HepG2 (cell line): ENCODE results near the gene OSBPL2. TPM values are rescaled to one million over a fixed set of nuclear protein-coding genes. Genes with fewer than 3 reads are reported as not detected.
A peak's percentile ranks its signal among the peaks of the same experiment; 100 is the strongest.

Experiments used
- ATRX ChIP-seq: sonication (generic); formaldehyde crosslinking; IDR thresholded peaks from 2 replicates; pipeline ENCODE4 v1.4.0; 2020; ENCODE audit warnings: missing genetic modification reagents, borderline replicate concordance
- CENPT ChIP-seq: sonication (generic); formaldehyde crosslinking; IDR thresholded peaks from 2 replicates; pipeline ENCODE4 v1.8.0; 2022; ENCODE audit warnings: low read depth, mild to moderate bottlenecking, moderate library complexity, missing genetic modification reagents
- EEA1 ChIP-seq: sonication (generic); formaldehyde crosslinking; IDR thresholded peaks from 2 replicates; pipeline ENCODE4 v1.5.1; 2020; ENCODE audit warnings: mild to moderate bottlenecking, missing genetic modification reagents, borderline replicate concordance
- GATAD2A ChIP-seq: IDR thresholded peaks from 2 replicates; pipeline ENCODE4 v1.6.1; 2016
- HNF4G ChIP-seq, 2 experiments: sonication (generic) in 1 of 2; formaldehyde crosslinking in 1 of 2; IDR thresholded peaks; 2 replicates each; pipeline versions ENCODE4 v1.4.0 to v1.6.1; 2011 to 2020; ENCODE audit warnings: borderline replicate concordance in 2 of 2, low read depth in 2 of 2, mild to moderate bottlenecking in 2 of 2, low read length in 1 of 2, missing genetic modification reagents in 1 of 2, moderate library complexity in 1 of 2
- KDM6A ChIP-seq: IDR thresholded peaks from 2 replicates; pipeline ENCODE4 v1.6.1; 2016; ENCODE audit warnings: low read depth
- MYNN ChIP-seq: sonication (generic); formaldehyde crosslinking; IDR thresholded peaks from 2 replicates; pipeline ENCODE4 v1.4.0; 2020; ENCODE audit warnings: mild to moderate bottlenecking, low read depth, missing genetic modification reagents
- NFKB2 ChIP-seq: sonication (generic); formaldehyde crosslinking; IDR thresholded peaks from 2 replicates; pipeline ENCODE4 v1.4.0; 2020; ENCODE audit warnings: missing genetic modification reagents, borderline replicate concordance
- PAX8 ChIP-seq: sonication (generic); formaldehyde crosslinking; IDR thresholded peaks from 2 replicates; pipeline ENCODE4 v1.8.0; 2022; ENCODE audit warnings: mild to moderate bottlenecking, missing genetic modification reagents, borderline replicate concordance
- POLR2AphosphoS2 ChIP-seq: IDR thresholded peaks from 2 replicates; pipeline ENCODE4 v1.6.1; 2011; ENCODE audit warnings: low read depth, low read length, improper control_type of control experiment
- RBAK ChIP-seq: sonication (generic); formaldehyde crosslinking; IDR thresholded peaks from 2 replicates; pipeline ENCODE4 v1.5.1; 2020; ENCODE audit warnings: mild to moderate bottlenecking, missing genetic modification reagents
- SMAD1 ChIP-seq: sonication (generic); formaldehyde crosslinking; IDR thresholded peaks from 2 replicates; pipeline ENCODE4 v1.4.0; 2020; ENCODE audit warnings: missing genetic modification reagents, low read depth, mild to moderate bottlenecking, borderline replicate concordance
- ZNF441 ChIP-seq: sonication (generic); formaldehyde crosslinking; IDR thresholded peaks from 2 replicates; pipeline ENCODE4 v1.7.0; 2021; ENCODE audit warnings: missing genetic modification reagents, borderline replicate concordance
- ZSCAN22 ChIP-seq: sonication (generic); formaldehyde crosslinking; IDR thresholded peaks from 2 replicates; pipeline ENCODE4 v1.4.0; 2020; ENCODE audit warnings: mild to moderate bottlenecking, missing genetic modification reagents
- polyA plus RNA-seq, 8 experiments: library from polyadenylated mRNA; depleted of rRNA in 3 of 8; stranded (reverse) in 7 of 8; unstranded in 1 of 8; fragments of >200 nt; fragmentation: Illumina TruSeq in 4 of 8; extraction: Trizol in 4 of 8; gene quantifications; 2 replicates each; pipeline versions ENCODE4 v1.2.1 to v1.2.3, GENCODE V29; 2011 to 2016; ENCODE audit warnings: low read depth in 4 of 8, missing spikeins in 1 of 8, mixed read lengths in 1 of 8; ENCODE audit not compliant: insufficient read depth in 1 of 8
- total RNA-seq, 5 experiments: library from RNA; depleted of rRNA; stranded (reverse); fragments of >200 nt; fragmentation: Illumina TruSeq; extraction: Trizol; gene quantifications; 2 replicates each; pipeline ENCODE4 v1.2.3, GENCODE V29; 2016; ENCODE audit warnings: low read depth in 1 of 5
- TF ChIP-seq, protein P1 (sequence below): sonication (generic); formaldehyde crosslinking; IDR thresholded peaks from 2 replicates; pipeline ENCODE4 v1.5.0; 2020; ENCODE audit warnings: mild to moderate bottlenecking, missing genetic modification reagents, moderate library complexity
- TF ChIP-seq, protein P2 (sequence below): sonication (generic); formaldehyde crosslinking; conservative IDR thresholded peaks from 2 replicates; pipeline ENCODE4 v1.4.0; 2020; ENCODE audit warnings: missing genetic modification reagents
- TF ChIP-seq, protein P3 (sequence below): sonication (generic); formaldehyde crosslinking; IDR thresholded peaks from 2 replicates; pipeline ENCODE4 v1.9.0; 2021; ENCODE audit warnings: missing genetic modification reagents, mild to moderate bottlenecking, borderline replicate concordance
- TF ChIP-seq, protein P4 (sequence below): sonication (generic); formaldehyde crosslinking; IDR thresholded peaks from 2 replicates; pipeline ENCODE4 v1.5.0; 2020; ENCODE audit warnings: missing genetic modification reagents
- TF ChIP-seq, protein P5 (sequence below): sonication (generic); formaldehyde crosslinking; IDR thresholded peaks from 2 replicates; pipeline ENCODE4 v1.8.1; 2022; ENCODE audit warnings: low read depth, mild to moderate bottlenecking, missing genetic modification reagents

OSBPL2 gene
- total and polyA plus RNA-seq, 2 of the 13 experiments (the other 11 are each of a cell fraction or from before 2014, with no cell fraction given) = 18.5 to 37.4 TPM

DNA sequence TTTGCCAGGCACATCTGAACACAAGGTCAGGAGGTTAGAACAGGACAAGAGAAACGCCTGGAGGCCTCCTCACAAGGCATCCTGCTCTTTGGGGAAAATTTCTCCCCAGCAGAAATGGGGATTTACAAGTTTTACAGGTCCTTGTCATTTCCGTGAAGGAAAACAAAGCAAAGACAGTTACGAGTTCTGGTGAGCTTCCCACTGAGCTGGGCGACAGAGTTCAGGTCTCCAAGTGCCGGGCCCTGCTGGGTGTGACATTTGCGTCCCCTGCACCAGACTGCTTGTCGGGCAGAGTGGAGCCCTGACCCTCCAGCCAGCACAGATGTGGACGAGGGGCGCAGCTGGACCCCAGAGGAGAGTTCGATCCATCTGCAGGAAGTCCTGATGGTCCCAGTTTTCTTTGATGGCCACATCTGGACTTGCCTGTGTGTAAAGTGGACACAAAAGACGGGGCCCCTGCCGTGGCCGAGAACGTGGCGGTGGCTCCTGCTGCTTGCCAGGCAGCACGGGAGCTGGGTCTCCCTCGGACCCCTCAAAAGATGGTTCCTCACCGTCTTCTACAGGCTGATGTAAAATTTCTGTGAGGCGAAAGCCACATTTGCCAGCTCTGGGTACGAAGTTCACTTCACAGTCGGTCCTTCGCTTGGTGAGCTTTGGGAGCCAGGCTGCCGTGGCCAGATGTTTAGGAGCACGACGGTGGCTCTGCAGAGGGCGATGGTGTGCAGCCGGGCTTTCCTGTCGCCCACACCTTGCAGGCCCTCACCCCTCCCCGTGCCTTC is 59.3 kb downstream of the OSBPL2 start (continued):
- TF ChIP-seq, protein P1, sequence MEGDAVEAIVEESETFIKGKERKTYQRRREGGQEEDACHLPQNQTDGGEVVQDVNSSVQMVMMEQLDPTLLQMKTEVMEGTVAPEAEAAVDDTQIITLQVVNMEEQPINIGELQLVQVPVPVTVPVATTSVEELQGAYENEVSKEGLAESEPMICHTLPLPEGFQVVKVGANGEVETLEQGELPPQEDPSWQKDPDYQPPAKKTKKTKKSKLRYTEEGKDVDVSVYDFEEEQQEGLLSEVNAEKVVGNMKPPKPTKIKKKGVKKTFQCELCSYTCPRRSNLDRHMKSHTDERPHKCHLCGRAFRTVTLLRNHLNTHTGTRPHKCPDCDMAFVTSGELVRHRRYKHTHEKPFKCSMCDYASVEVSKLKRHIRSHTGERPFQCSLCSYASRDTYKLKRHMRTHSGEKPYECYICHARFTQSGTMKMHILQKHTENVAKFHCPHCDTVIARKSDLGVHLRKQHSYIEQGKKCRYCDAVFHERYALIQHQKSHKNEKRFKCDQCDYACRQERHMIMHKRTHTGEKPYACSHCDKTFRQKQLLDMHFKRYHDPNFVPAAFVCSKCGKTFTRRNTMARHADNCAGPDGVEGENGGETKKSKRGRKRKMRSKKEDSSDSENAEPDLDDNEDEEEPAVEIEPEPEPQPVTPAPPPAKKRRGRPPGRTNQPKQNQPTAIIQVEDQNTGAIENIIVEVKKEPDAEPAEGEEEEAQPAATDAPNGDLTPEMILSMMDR (CRISPR knock-in tag) = peak; percentile 76
- TF ChIP-seq, protein P2, sequence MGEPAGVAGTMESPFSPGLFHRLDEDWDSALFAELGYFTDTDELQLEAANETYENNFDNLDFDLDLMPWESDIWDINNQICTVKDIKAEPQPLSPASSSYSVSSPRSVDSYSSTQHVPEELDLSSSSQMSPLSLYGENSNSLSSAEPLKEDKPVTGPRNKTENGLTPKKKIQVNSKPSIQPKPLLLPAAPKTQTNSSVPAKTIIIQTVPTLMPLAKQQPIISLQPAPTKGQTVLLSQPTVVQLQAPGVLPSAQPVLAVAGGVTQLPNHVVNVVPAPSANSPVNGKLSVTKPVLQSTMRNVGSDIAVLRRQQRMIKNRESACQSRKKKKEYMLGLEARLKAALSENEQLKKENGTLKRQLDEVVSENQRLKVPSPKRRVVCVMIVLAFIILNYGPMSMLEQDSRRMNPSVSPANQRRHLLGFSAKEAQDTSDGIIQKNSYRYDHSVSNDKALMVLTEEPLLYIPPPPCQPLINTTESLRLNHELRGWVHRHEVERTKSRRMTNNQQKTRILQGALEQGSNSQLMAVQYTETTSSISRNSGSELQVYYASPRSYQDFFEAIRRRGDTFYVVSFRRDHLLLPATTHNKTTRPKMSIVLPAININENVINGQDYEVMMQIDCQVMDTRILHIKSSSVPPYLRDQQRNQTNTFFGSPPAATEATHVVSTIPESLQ (CRISPR knock-in tag) = no peak
- TF ChIP-seq HNF4G (IDR thresholded peaks at IDR 0.05; ENCODE audit: borderline replicate concordance, low read depth, low read length) (peak; percentile 52), HNF4G (CRISPR knock-in tag; IDR thresholded peaks at IDR 0.05; ENCODE audit: borderline replicate concordance, low read depth) (no peak), MYNN (CRISPR knock-in tag) (no peak), NFKB2 (CRISPR knock-in tag) (peak; percentile 69; the same call in 1 of the 2 replicates), ZNF441 (CRISPR knock-in tag) (no peak), EEA1 (CRISPR knock-in tag) (no peak), ATRX (CRISPR knock-in tag) (no peak), POLR2AphosphoS2 (no peak), ZSCAN22 (CRISPR knock-in tag) (no peak), GATAD2A (CRISPR knock-in tag) (no peak), KDM6A (CRISPR knock-in tag) (no peak), RBAK (CRISPR knock-in tag) (no peak), CENPT (CRISPR knock-in tag) (no peak), PAX8 (CRISPR knock-in tag) (no peak), SMAD1 (CRISPR knock-in tag) (no peak)
- TF ChIP-seq, protein P3, sequence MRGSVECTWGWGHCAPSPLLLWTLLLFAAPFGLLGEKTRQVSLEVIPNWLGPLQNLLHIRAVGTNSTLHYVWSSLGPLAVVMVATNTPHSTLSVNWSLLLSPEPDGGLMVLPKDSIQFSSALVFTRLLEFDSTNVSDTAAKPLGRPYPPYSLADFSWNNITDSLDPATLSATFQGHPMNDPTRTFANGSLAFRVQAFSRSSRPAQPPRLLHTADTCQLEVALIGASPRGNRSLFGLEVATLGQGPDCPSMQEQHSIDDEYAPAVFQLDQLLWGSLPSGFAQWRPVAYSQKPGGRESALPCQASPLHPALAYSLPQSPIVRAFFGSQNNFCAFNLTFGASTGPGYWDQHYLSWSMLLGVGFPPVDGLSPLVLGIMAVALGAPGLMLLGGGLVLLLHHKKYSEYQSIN = no peak
- TF ChIP-seq, protein P4, sequence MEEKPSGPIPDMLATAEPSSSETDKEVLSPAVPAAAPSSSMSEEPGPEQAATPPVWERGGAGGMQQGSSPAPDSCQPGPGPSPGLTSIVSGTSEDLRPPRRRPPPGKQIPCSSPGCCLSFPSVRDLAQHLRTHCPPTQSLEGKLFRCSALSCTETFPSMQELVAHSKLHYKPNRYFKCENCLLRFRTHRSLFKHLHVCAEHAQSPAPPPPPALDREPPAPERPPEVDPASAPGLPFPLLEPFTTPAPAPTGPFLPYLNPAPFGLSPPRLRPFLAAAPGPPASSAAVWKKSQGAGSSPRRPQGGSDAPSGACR (CRISPR knock-in tag) = 0 out of 2 replicates have a peak, but pooled peaks have one; percentile 32
- TF ChIP-seq, protein P5, sequence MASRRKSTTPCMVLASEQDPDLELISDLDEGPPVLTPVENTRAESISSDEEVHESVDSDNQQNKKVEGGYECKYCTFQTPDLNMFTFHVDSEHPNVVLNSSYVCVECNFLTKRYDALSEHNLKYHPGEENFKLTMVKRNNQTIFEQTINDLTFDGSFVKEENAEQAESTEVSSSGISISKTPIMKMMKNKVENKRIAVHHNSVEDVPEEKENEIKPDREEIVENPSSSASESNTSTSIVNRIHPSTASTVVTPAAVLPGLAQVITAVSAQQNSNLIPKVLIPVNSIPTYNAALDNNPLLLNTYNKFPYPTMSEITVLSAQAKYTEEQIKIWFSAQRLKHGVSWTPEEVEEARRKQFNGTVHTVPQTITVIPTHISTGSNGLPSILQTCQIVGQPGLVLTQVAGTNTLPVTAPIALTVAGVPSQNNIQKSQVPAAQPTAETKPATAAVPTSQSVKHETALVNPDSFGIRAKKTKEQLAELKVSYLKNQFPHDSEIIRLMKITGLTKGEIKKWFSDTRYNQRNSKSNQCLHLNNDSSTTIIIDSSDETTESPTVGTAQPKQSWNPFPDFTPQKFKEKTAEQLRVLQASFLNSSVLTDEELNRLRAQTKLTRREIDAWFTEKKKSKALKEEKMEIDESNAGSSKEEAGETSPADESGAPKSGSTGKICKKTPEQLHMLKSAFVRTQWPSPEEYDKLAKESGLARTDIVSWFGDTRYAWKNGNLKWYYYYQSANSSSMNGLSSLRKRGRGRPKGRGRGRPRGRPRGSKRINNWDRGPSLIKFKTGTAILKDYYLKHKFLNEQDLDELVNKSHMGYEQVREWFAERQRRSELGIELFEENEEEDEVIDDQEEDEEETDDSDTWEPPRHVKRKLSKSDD = no peak
